ENCODE results near the gene REN. TPM values are rescaled to one million over a fixed set of nuclear protein-coding genes. Genes with fewer than 3 reads are reported as not detected.

Gene REN
- total RNA-seq, 1 experiment from 2014 or later: not detected

- DNase-seq (ENCODE audit: low read depth): no peak
These were observed 32.0 kb downstream of the REN start for GRCh38 chr1:204134103-204134502.

- no peak for DNase-seq (ENCODE audit: low read depth)
These were observed 33.4 kb downstream of the REN start for GRCh38 chr1:204132718-204133117.

GRCh38 chr1:204131978-204132377 lies 34.2 kb downstream of the REN start:
- no peak for DNase-seq (ENCODE audit: low read depth)

- peak; percentile 77 for DNase-seq (ENCODE audit: low read depth)
These were observed 34.9 kb downstream of the REN start for GRCh38 chr1:204130981-204131892.

GRCh38 chr1:204130178-204130577 lies 36.0 kb downstream of the REN start:
- DNase-seq (ENCODE audit: low read depth): peak; percentile 36

GRCh38 chr1:204128964-204129896 lies 36.9 kb downstream of the REN start:
- DNase-seq (ENCODE audit: low read depth): peak; percentile 35

GRCh38 chr1:204128464-204128963 lies 37.6 kb downstream of the REN start:
- DNase-seq (ENCODE audit: low read depth): no peak

GRCh38 chr1:204127597-204128242 lies 38.4 kb downstream of the REN start:
- DNase-seq (ENCODE audit: low read depth): peak; percentile 79

GRCh38 chr1:204126956-204127355 lies 39.2 kb downstream of the REN start:
- DNase-seq (ENCODE audit: low read depth): no peak

- no peak for DNase-seq (ENCODE audit: low read depth)
These were observed 39.8 kb downstream of the REN start for GRCh38 chr1:204126386-204126785.

- no peak for DNase-seq (ENCODE audit: low read depth)
These were observed 40.3 kb downstream of the REN start for GRCh38 chr1:204125759-204126351.

- DNase-seq (ENCODE audit: low read depth): no peak
These were observed 41.5 kb downstream of the REN start for GRCh38 chr1:204124639-204125038.

- DNase-seq (ENCODE audit: low read depth): no peak
These were observed 42.8 kb downstream of the REN start for GRCh38 chr1:204123376-204123775.

- no peak for DNase-seq (ENCODE audit: low read depth)
These were observed 44.1 kb downstream of the REN start for GRCh38 chr1:204121840-204122555.

GRCh38 chr1:204116539-204116938 lies 49.6 kb downstream of the REN start:
- DNase-seq (ENCODE audit: low read depth): no peak

- DNase-seq (ENCODE audit: low read depth): no peak
These were observed 51.0 kb downstream of the REN start for GRCh38 chr1:204115116-204115515.

- no peak for DNase-seq (ENCODE audit: low read depth)
These were observed 51.5 kb downstream of the REN start for GRCh38 chr1:204114606-204115005.

GRCh38 chr1:204113896-204114295 lies 52.2 kb downstream of the REN start:
- DNase-seq (ENCODE audit: low read depth): no peak

GRCh38 chr1:204112876-204113730 lies 53.0 kb downstream of the REN start:
- no peak for DNase-seq (ENCODE audit: low read depth)
